ENCODE measurements around the gene DCC.

The DCC gene

GRCh38 chr18:52333860-52334259 is 6.1 kb upstream of the DCC start:
- H3K4me1 ChIP-seq (ENCODE audit: control insufficient read depth in 2 of 2, insufficient read depth in 2 of 2, low read length in 2 of 2), result no peaks in the 10 kb centered on the region
- no peaks in the 10 kb centered on the region for H3K36me3 ChIP-seq (ENCODE audit: control insufficient read depth in 2 of 2, insufficient read depth in 2 of 2, low read length in 2 of 2)

DNA sequence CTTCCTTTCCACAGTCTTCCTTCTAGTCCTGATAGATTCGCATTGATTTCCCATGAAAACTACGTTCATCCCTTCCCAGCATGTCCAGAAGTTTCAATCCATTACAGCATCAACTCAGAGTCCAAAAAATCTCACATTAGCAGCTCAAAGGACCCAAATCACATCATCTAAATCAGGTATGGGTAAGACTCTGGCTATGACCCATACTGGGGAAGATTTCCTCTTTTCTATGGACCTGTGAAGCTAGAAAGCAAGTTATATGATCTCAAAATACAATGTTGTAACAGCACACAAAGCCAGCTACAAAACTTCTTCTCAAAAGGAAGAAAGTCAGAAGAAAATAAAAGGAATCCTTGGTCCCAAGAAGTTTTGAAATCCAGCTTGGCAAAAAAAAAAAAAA is 5.7 kb upstream of the DCC start:
- Histone ChIP-seq H3K4me3 (ENCODE audit: low read length in 2 of 2) (no peak overlapping the region), H3K27me3 (ENCODE audit: control insufficient read depth in 2 of 2, insufficient read depth in 2 of 2, low read length in 2 of 2) (peaks cover under 1 to 2% of the 10 kb centered on the region in 2 donors), H3K9me3 (ENCODE audit: control insufficient read depth in 2 of 2, low read length in 2 of 2) (no peaks in the 10 kb centered on the region), H3K27ac (ENCODE audit: low read depth in 2 of 2, low read length in 2 of 2) (no peak overlapping the region), H3K9ac (ENCODE audit: low read depth in 1 of 2, low read length in 2 of 2) (no peak overlapping the region), H3K4me1 (ENCODE audit: control insufficient read depth in 2 of 2, insufficient read depth in 2 of 2, low read length in 2 of 2) (no peaks in the 10 kb centered on the region), H3K36me3 (ENCODE audit: control insufficient read depth in 2 of 2, insufficient read depth in 2 of 2, low read length in 2 of 2) (no peaks in the 10 kb centered on the region)

More at GRCh38 chr18:52333860-52334259, 6.1 kb upstream of the DCC start:
- no peaks in the 10 kb centered on the region for H3K9me3 ChIP-seq (ENCODE audit: control insufficient read depth in 2 of 2, low read length in 2 of 2)
- no peak overlapping the region for H3K4me3 ChIP-seq (ENCODE audit: low read length in 2 of 2)
- H3K9ac ChIP-seq (ENCODE audit: low read depth in 1 of 2, low read length in 2 of 2), result no peak overlapping the region
- no peaks in the 10 kb centered on the region for H3K27me3 ChIP-seq (ENCODE audit: control insufficient read depth in 2 of 2, insufficient read depth in 2 of 2, low read length in 2 of 2)
- H3K27ac ChIP-seq (ENCODE audit: low read depth in 2 of 2, low read length in 2 of 2), result no peak overlapping the region

GRCh38 chr18:52334896-52335295 is 5.1 kb upstream of the DCC start:
- Histone ChIP-seq H3K4me1 (ENCODE audit: control insufficient read depth in 2 of 2, insufficient read depth in 2 of 2, low read length in 2 of 2) (no peaks in the 10 kb centered on the region), H3K9ac (ENCODE audit: low read depth in 1 of 2, low read length in 2 of 2) (no peak overlapping the region), H3K27me3 (ENCODE audit: control insufficient read depth in 2 of 2, insufficient read depth in 2 of 2, low read length in 2 of 2) (peaks cover 6 to 8% of the 10 kb centered on the region in 2 donors), H3K9me3 (ENCODE audit: control insufficient read depth in 2 of 2, low read length in 2 of 2) (no peaks in the 10 kb centered on the region), H3K4me3 (ENCODE audit: low read length in 2 of 2) (no peak overlapping the region), H3K27ac (ENCODE audit: low read depth in 2 of 2, low read length in 2 of 2) (no peak overlapping the region), H3K36me3 (ENCODE audit: control insufficient read depth in 2 of 2, insufficient read depth in 2 of 2, low read length in 2 of 2) (no peaks in the 10 kb centered on the region)

DNA sequence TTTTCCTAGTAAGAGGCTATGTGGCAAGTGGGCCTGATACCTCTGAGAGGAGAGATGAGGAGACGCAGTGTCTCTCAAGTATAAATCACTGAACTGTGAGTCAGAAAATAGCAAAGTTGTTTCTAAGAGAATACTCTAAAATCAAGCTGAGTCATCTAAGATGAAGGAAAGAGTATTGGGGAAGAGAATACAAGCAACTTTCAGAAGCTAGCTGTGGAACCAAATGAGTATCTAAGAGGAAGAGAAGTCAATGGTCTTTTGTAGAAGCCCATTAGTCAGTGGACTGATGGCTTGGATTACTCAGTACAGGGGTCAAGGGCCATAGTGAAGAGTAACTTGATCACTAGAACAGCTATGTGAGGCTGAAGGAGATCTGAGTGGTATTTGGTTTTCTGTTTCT is 2.7 kb upstream of the DCC start:
- no peaks in the 10 kb centered on the region for H3K36me3 ChIP-seq (ENCODE audit: control insufficient read depth in 2 of 2, insufficient read depth in 2 of 2, low read length in 2 of 2)
- H3K4me1 ChIP-seq (ENCODE audit: control insufficient read depth in 2 of 2, insufficient read depth in 2 of 2, low read length in 2 of 2), result no peaks in the 10 kb centered on the region
- H3K9me3 ChIP-seq (ENCODE audit: control insufficient read depth in 2 of 2, low read length in 2 of 2), result no peaks in the 10 kb centered on the region
- no peak overlapping the region for H3K4me3 ChIP-seq (ENCODE audit: low read length in 2 of 2)
- no peak overlapping the region for H3K27ac ChIP-seq (ENCODE audit: low read depth in 2 of 2, low read length in 2 of 2)
- H3K27me3 ChIP-seq (ENCODE audit: control insufficient read depth in 2 of 2, insufficient read depth in 2 of 2, low read length in 2 of 2), result peaks cover 17 to 21% of the 10 kb centered on the region in 2 donors
- no peak overlapping the region for H3K9ac ChIP-seq (ENCODE audit: low read depth in 1 of 2, low read length in 2 of 2)

GRCh38 chr18:52340406-52341102 is 557 bp downstream of the DCC start:
- Histone ChIP-seq H3K36me3 (ENCODE audit: control insufficient read depth in 2 of 2, insufficient read depth in 2 of 2, low read length in 2 of 2) (no peaks in the 10 kb centered on the region), H3K9ac (ENCODE audit: low read depth in 1 of 2, low read length in 2 of 2) (no peak overlapping the region), H3K27me3 (ENCODE audit: control insufficient read depth in 2 of 2, insufficient read depth in 2 of 2, low read length in 2 of 2) (peaks cover 17 to 21% of the 10 kb centered on the region in 2 donors), H3K4me3 (ENCODE audit: low read length in 2 of 2) (peak overlapping the region; percentile 2 to 61), H3K9me3 (ENCODE audit: control insufficient read depth in 2 of 2, low read length in 2 of 2) (no peaks in the 10 kb centered on the region), H3K27ac (ENCODE audit: low read depth in 2 of 2, low read length in 2 of 2) (no peak overlapping the region), H3K4me1 (ENCODE audit: control insufficient read depth in 2 of 2, insufficient read depth in 2 of 2, low read length in 2 of 2) (no peaks in the 10 kb centered on the region)

DNA sequence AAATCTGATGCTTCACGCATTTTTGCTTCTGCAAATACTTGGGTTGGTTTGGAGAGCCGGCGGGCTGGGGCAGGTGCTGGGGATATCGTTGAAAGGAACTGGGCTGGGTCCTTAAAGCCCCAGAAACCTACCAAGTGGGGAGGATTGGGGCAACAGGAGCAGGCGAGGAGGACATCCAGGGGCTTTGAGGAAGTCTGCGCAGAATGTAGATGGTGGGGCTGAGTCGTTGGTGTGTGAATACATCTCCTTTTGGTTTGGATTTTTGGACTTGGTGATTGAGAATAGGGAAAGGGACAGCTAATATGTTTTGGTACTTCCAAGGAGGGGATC is 1.1 kb downstream of the DCC start:
- no peak overlapping the region for H3K4me3 ChIP-seq (ENCODE audit: low read length in 2 of 2)
- H3K27me3 ChIP-seq (ENCODE audit: control insufficient read depth in 2 of 2, insufficient read depth in 2 of 2, low read length in 2 of 2), result peaks cover 17 to 21% of the 10 kb centered on the region in 2 donors

DNA sequence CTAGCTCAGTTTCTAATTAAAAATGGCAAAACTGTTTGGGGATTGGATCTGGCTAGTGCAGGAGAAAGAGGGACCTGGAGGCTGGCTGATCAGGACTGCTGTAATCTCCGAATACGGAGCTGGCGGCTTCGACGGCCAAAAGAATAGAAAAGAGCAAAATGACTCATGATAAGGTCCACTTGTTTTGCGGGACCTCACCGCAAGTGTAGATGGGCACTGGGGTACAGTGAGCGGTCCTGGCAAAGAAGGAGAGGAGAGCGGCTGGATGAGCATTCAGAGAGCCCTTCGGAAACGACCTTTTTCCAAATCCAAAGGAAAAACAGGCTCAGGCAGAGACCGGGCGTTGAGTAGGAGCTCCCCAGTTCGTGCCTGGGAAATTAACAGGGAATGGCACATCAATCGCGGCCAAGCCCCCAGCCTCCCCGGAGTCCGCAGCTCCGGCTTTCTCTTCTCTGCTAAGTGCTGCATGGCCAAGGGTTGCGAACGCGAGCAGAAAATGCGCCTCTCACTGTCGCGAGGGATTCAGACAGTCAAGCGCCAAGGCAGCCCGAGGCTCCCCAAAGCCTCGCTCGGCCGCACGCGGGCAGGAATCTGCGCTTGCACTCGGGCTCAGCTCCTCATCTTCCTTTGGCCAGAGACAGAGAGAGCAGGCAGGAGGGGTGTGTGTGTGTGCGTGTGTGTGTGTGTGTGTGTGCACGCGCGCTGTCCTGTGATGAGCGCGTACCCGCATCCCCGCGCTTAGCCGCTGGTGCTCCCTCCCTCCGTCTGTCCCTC is 1.8 kb downstream of the DCC start:
- Histone ChIP-seq H3K36me3 (ENCODE audit: control insufficient read depth in 2 of 2, insufficient read depth in 2 of 2, low read length in 2 of 2) (no peaks in the 10 kb centered on the region), H3K4me3 (ENCODE audit: low read length in 2 of 2) (peak overlapping the region in 1 of 2 donors; percentile 41), H3K27me3 (ENCODE audit: control insufficient read depth in 2 of 2, insufficient read depth in 2 of 2, low read length in 2 of 2) (peaks cover 17 to 21% of the 10 kb centered on the region in 2 donors), H3K27ac (ENCODE audit: low read depth in 2 of 2, low read length in 2 of 2) (no peak overlapping the region), H3K4me1 (ENCODE audit: control insufficient read depth in 2 of 2, insufficient read depth in 2 of 2, low read length in 2 of 2) (no peaks in the 10 kb centered on the region), H3K9ac (ENCODE audit: low read depth in 1 of 2, low read length in 2 of 2) (no peak overlapping the region), H3K9me3 (ENCODE audit: control insufficient read depth in 2 of 2, low read length in 2 of 2) (no peaks in the 10 kb centered on the region)

More for the DNA sequence above, 1.1 kb downstream of the DCC start:
- H3K27ac ChIP-seq (ENCODE audit: low read depth in 2 of 2, low read length in 2 of 2), result no peak overlapping the region
- no peaks in the 10 kb centered on the region for H3K36me3 ChIP-seq (ENCODE audit: control insufficient read depth in 2 of 2, insufficient read depth in 2 of 2, low read length in 2 of 2)
- no peak overlapping the region for H3K9ac ChIP-seq (ENCODE audit: low read depth in 1 of 2, low read length in 2 of 2)
- no peaks in the 10 kb centered on the region for H3K4me1 ChIP-seq (ENCODE audit: control insufficient read depth in 2 of 2, insufficient read depth in 2 of 2, low read length in 2 of 2)
- H3K9me3 ChIP-seq (ENCODE audit: control insufficient read depth in 2 of 2, low read length in 2 of 2), result no peaks in the 10 kb centered on the region

DNA sequence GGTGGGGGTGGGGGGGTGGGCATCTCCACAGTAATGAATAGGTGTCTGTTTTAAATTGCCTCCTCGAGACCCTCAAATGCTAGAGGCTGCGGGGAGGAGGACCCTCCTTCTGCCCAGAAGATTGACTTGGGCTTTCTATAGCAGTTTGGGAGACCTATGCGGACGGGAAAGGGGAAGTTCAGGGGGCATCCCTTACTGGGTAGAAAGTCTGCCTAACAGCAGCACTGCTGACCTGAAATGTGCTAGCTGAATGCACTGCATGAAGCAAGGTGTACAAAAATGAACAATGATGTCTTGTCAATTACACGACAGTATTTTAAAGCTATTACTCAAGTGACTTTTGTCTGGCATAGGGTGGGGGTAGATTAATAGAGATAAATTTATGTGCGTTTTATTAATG is 2.5 kb downstream of the DCC start:
- H3K4me1 ChIP-seq (ENCODE audit: control insufficient read depth in 2 of 2, insufficient read depth in 2 of 2, low read length in 2 of 2), result no peaks in the 10 kb centered on the region
- no peaks in the 10 kb centered on the region for H3K9me3 ChIP-seq (ENCODE audit: control insufficient read depth in 2 of 2, low read length in 2 of 2)
- no peak overlapping the region for H3K9ac ChIP-seq (ENCODE audit: low read depth in 1 of 2, low read length in 2 of 2)
- H3K36me3 ChIP-seq (ENCODE audit: control insufficient read depth in 2 of 2, insufficient read depth in 2 of 2, low read length in 2 of 2), result no peaks in the 10 kb centered on the region
- H3K27ac ChIP-seq (ENCODE audit: low read depth in 2 of 2, low read length in 2 of 2), result no peak overlapping the region
- H3K27me3 ChIP-seq (ENCODE audit: control insufficient read depth in 2 of 2, insufficient read depth in 2 of 2, low read length in 2 of 2), result peaks cover 17 to 21% of the 10 kb centered on the region in 2 donors
- H3K4me3 ChIP-seq (ENCODE audit: low read length in 2 of 2), result no peak overlapping the region

DNA sequence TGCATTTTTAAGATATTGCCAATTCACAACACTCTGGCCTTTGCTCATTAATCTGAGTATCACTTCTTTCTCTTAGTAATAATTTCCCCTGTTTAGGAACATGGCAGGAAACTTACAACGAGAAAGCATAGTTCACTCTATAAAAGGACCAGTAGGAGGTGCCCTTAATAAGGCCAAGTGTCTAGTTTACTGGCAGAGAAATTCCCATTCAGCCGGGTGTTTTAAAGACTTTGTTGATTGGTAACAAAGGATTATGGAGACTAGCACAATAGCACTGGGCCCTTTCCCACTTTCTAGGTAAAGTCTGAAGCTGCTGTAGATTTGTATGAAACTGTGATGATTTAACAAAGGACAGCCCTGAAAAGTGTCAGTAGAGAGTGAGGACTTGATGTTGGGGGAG is 3.1 kb downstream of the DCC start:
- Histone ChIP-seq H3K9me3 (ENCODE audit: control insufficient read depth in 2 of 2, low read length in 2 of 2) (no peaks in the 10 kb centered on the region), H3K4me1 (ENCODE audit: control insufficient read depth in 2 of 2, insufficient read depth in 2 of 2, low read length in 2 of 2) (no peaks in the 10 kb centered on the region), H3K9ac (ENCODE audit: low read depth in 1 of 2, low read length in 2 of 2) (no peak overlapping the region), H3K4me3 (ENCODE audit: low read length in 2 of 2) (no peak overlapping the region), H3K27me3 (ENCODE audit: control insufficient read depth in 2 of 2, insufficient read depth in 2 of 2, low read length in 2 of 2) (peaks cover 17 to 21% of the 10 kb centered on the region in 2 donors), H3K36me3 (ENCODE audit: control insufficient read depth in 2 of 2, insufficient read depth in 2 of 2, low read length in 2 of 2) (no peaks in the 10 kb centered on the region), H3K27ac (ENCODE audit: low read depth in 2 of 2, low read length in 2 of 2) (no peak overlapping the region)

- no peak overlapping the region for H3K4me3 ChIP-seq (ENCODE audit: low read length in 2 of 2)
- H3K9ac ChIP-seq (ENCODE audit: low read depth in 1 of 2, low read length in 2 of 2), result no peak overlapping the region
- no peaks in the 10 kb centered on the region for H3K9me3 ChIP-seq (ENCODE audit: control insufficient read depth in 2 of 2, low read length in 2 of 2)
- peaks cover 17 to 21% of the 10 kb centered on the region in 2 donors for H3K27me3 ChIP-seq (ENCODE audit: control insufficient read depth in 2 of 2, insufficient read depth in 2 of 2, low read length in 2 of 2)
- H3K36me3 ChIP-seq (ENCODE audit: control insufficient read depth in 2 of 2, insufficient read depth in 2 of 2, low read length in 2 of 2), result no peaks in the 10 kb centered on the region
- H3K4me1 ChIP-seq (ENCODE audit: control insufficient read depth in 2 of 2, insufficient read depth in 2 of 2, low read length in 2 of 2), result no peaks in the 10 kb centered on the region
- no peak overlapping the region for H3K27ac ChIP-seq (ENCODE audit: low read depth in 2 of 2, low read length in 2 of 2)
These were observed 3.8 kb downstream of the DCC start for GRCh38 chr18:52343731-52344340.
